H9 (cell line): ENCODE results near the gene HOXC11. TPM values are rescaled to one million over a fixed set of nuclear protein-coding genes. Genes with fewer than 3 reads are reported as not detected.
A peak's percentile ranks its signal among the peaks of the same experiment; 100 is the strongest.

Experiments used
- DNase-seq: peaks from one replicate; pipeline ENCODE4 v3.0.0-alpha.2; 2017
- H2AFZ ChIP-seq: one replicate; pipeline ENCODE4 v1.6.1; 2013; ENCODE audit warnings: mild to moderate bottlenecking, low read length, control low read depth, moderate library complexity
- H2AK5ac ChIP-seq: 2 replicates; pipeline ENCODE4 v1.6.1; 2013; ENCODE audit warnings: low read length, control low read depth, mixed read lengths; ENCODE audit not compliant: insufficient read length
- H2BK120ac ChIP-seq: one replicate; pipeline ENCODE4 v1.6.1; 2013; ENCODE audit warnings: low read depth, mild to moderate bottlenecking, low read length, control low read depth, inconsistent platforms; ENCODE audit not compliant: poor library complexity, severe bottlenecking
- H2BK12ac ChIP-seq: 2 replicates; pipeline ENCODE4 v1.6.1; 2013; ENCODE audit warnings: low read length, control low read depth, mixed read lengths, low read depth; ENCODE audit not compliant: insufficient read length
- H2BK15ac ChIP-seq: 2 replicates; pipeline ENCODE4 v1.6.1; 2013; ENCODE audit warnings: low read depth, low read length, control low read depth
- H2BK20ac ChIP-seq: one replicate; pipeline ENCODE4 v1.6.1; 2013; ENCODE audit warnings: low read depth, mild to moderate bottlenecking, low read length, control low read depth, inconsistent platforms; ENCODE audit not compliant: poor library complexity, severe bottlenecking
- H2BK5ac ChIP-seq: 2 replicates; pipeline ENCODE4 v1.6.1; 2013; ENCODE audit warnings: low read length, control low read depth, mixed read lengths; ENCODE audit not compliant: insufficient read length
- H3K14ac ChIP-seq: 2 replicates; pipeline ENCODE4 v1.6.1; 2013; ENCODE audit warnings: low read length, control low read depth; ENCODE audit not compliant: insufficient read depth
- H3K18ac ChIP-seq: 2 replicates; pipeline ENCODE4 v1.6.1; 2013; ENCODE audit warnings: low read depth, mild to moderate bottlenecking, mixed read lengths, low read length, control low read depth; ENCODE audit not compliant: insufficient read length
- H3K23ac ChIP-seq: 2 replicates; pipeline ENCODE4 v1.6.1; 2013; ENCODE audit warnings: low read length, control low read depth, mixed read lengths, low read depth; ENCODE audit not compliant: insufficient read length
- H3K23me2 ChIP-seq: 2 replicates; pipeline ENCODE4 v1.6.1; 2013; ENCODE audit warnings: low read depth, mild to moderate bottlenecking, mixed read lengths, low read length, control low read depth; ENCODE audit not compliant: insufficient read length, poor library complexity, severe bottlenecking
- H3K27ac ChIP-seq: 2 replicates; pipeline ENCODE4 v1.5.1; 2013; ENCODE audit warnings: low read length, control low read depth, mixed read lengths, low read depth; ENCODE audit not compliant: insufficient read length
- H3K27me3 ChIP-seq: 2 replicates; pipeline ENCODE4 v1.6.1; 2013; ENCODE audit warnings: low read length, control low read depth, inconsistent platforms; ENCODE audit not compliant: insufficient read depth
- H3K4ac ChIP-seq: 2 replicates; pipeline ENCODE4 v1.6.1; 2013; ENCODE audit warnings: low read depth, mild to moderate bottlenecking, control low read depth, inconsistent platforms, low read length, moderate library complexity
- H3K4me1 ChIP-seq: 2 replicates; pipeline ENCODE4 v1.6.1; 2013; ENCODE audit warnings: low read length, control low read depth, inconsistent platforms; ENCODE audit not compliant: insufficient read depth
- H3K4me2 ChIP-seq: 2 replicates; pipeline ENCODE4 v1.6.1; 2013; ENCODE audit warnings: low read length, control low read depth, mixed read lengths; ENCODE audit not compliant: insufficient read length, insufficient read depth
- H3K56ac ChIP-seq: 2 replicates; pipeline ENCODE4 v1.6.1; 2013; ENCODE audit warnings: low read depth, mild to moderate bottlenecking, mixed read lengths, low read length, control low read depth; ENCODE audit not compliant: insufficient read length
- H3K79me1 ChIP-seq: 2 replicates; pipeline ENCODE4 v1.6.1; 2013; ENCODE audit warnings: low read depth, mild to moderate bottlenecking, moderate library complexity, low read length, control low read depth, inconsistent platforms; ENCODE audit not compliant: insufficient read depth, poor library complexity, severe bottlenecking
- H3K79me2 ChIP-seq: 2 replicates; pipeline ENCODE4 v1.6.1; 2013; ENCODE audit warnings: low read length, control low read depth, inconsistent platforms; ENCODE audit not compliant: insufficient read depth
- H3K9ac ChIP-seq: 2 replicates; pipeline ENCODE4 v1.6.1; 2013; ENCODE audit warnings: low read length, control low read depth, mixed read lengths; ENCODE audit not compliant: insufficient read length; ENCODE audit errors: extremely low read depth
- H3K9me3 ChIP-seq: one replicate; pipeline ENCODE4 v1.6.1; 2013; ENCODE audit warnings: low read depth, low read length, inconsistent platforms; ENCODE audit not compliant: control insufficient read depth
- H3T11ph ChIP-seq: one replicate; pipeline ENCODE4 v1.6.1; 2013; ENCODE audit warnings: mild to moderate bottlenecking, low read length, control low read depth, inconsistent platforms
- H4K20me1 ChIP-seq: one replicate; pipeline ENCODE4 v1.6.1; 2013; ENCODE audit not compliant: control insufficient read depth, insufficient read length, insufficient read depth
- H4K5ac ChIP-seq: 2 replicates; pipeline ENCODE4 v1.6.1; 2013; ENCODE audit warnings: low read depth, mild to moderate bottlenecking, mixed read lengths, low read length, control low read depth; ENCODE audit not compliant: insufficient read length
- H4K8ac ChIP-seq: replicated peaks from 2 replicates; pipeline ENCODE4 v1.6.1; 2013; ENCODE audit warnings: low read length, control low read depth, mixed read lengths, low read depth; ENCODE audit not compliant: insufficient read length
- H4K91ac ChIP-seq: 2 replicates; pipeline ENCODE4 v1.6.1; 2013; ENCODE audit warnings: low read depth, mild to moderate bottlenecking, moderate library complexity, mixed read lengths, low read length, control low read depth; ENCODE audit not compliant: insufficient read length
- H3K27ac Mint-ChIP-seq, 3 experiments: 2 replicates in 2 of 3; 3 replicates in 1 of 3; pipeline ENCODE4 v1.8.0; 2020 to 2021; ENCODE audit warnings: mixed read lengths in 3 of 3, mild to moderate bottlenecking in 1 of 3, moderate library complexity in 1 of 3
- H3K27me3 Mint-ChIP-seq: 2 replicates; pipeline ENCODE4 v1.8.0; 2021; ENCODE audit warnings: low read depth, mild to moderate bottlenecking, moderate library complexity, mixed read lengths
- H3K36me3 Mint-ChIP-seq, 3 experiments: 2 replicates in 2 of 3; 3 replicates in 1 of 3; pipeline ENCODE4 v1.8.0; 2020 to 2021; ENCODE audit warnings: low read depth in 3 of 3, mixed read lengths in 3 of 3; ENCODE audit not compliant: insufficient read depth in 1 of 3
- H3K4me1 Mint-ChIP-seq, 2 experiments: 2 replicates each; pipeline ENCODE4 v1.8.0; 2020; ENCODE audit warnings: mixed read lengths in 2 of 2
- H3K4me3 Mint-ChIP-seq, 2 experiments: 2 replicates in 1 of 2; 3 replicates in 1 of 2; pipeline ENCODE4 v1.8.0; 2020 to 2021; ENCODE audit warnings: mild to moderate bottlenecking in 2 of 2, mixed read lengths in 2 of 2, moderate library complexity in 1 of 2
- H3K9me3 Mint-ChIP-seq, 2 experiments: 2 replicates in 1 of 2; 3 replicates in 1 of 2; pipeline ENCODE4 v1.8.0; 2020; ENCODE audit warnings: mild to moderate bottlenecking in 2 of 2, mixed read lengths in 2 of 2, moderate library complexity in 1 of 2
- CTCF ChIP-seq: fragments of 200-600 bp; sonication (generic); conservative IDR thresholded peaks from 3 replicates; pipeline ENCODE4 v1.8.0; 2021; ENCODE audit warnings: antibody characterized with exemption, mild to moderate bottlenecking
- WGBS: extraction: QIAGEN DNeasy Blood & Tissue Kit; methylation state at CpG from one replicate; pipeline ENCODE4 v1.1.7; 2013; ENCODE audit warnings: missing lambda C conversion rate, low lambda C conversion rate, mixed read lengths; ENCODE audit not compliant: insufficient read length; ENCODE audit errors: extremely low coverage; 5-methylcytosine and 5-hydroxymethylcytosine counted together
- total RNA-seq: library from RNA; stranded (reverse); gene quantifications from 2 replicates; pipeline ENCODE4 v1.2.1, GENCODE V29; 2021

Gene HOXC11
- total RNA-seq, 1 experiment from 2014 or later, result not detected

- 0 out of 3 replicates have a peak, but pooled peaks have one; percentile 16 for TF ChIP-seq CTCF
- no peak overlapping the region for H3K56ac ChIP-seq
- no peak overlapping the region for H2BK20ac ChIP-seq
- H2AK5ac ChIP-seq, result no peak overlapping the region
- Mint-ChIP-seq H3K4me1 (peaks cover 6 to 20% of the 10 kb centered on the region in 2 experiments; a peak in 3 of 4 replicates), H3K27me3 (peaks cover 100% of the 10 kb centered on the region), H3K4me3 (no peak overlapping the region), H3K27ac (no peak overlapping the region; a peak in 1 of 7 replicates), H3K9me3 (peaks cover 0 to 6% of the 10 kb centered on the region in 2 experiments; a peak in 4 of 5 replicates), H3K36me3 (no peaks in the 10 kb centered on the region)
- H2BK12ac ChIP-seq, result no peak overlapping the region
- no peak overlapping the region for H3K23ac ChIP-seq
- no peaks in the 10 kb centered on the region for H3K79me1 ChIP-seq
- no peaks in the 10 kb centered on the region for H4K20me1 ChIP-seq
- H3K9ac ChIP-seq, result no peak overlapping the region
- no peak overlapping the region for H3K14ac ChIP-seq
- H3K4me2 ChIP-seq, result no peak overlapping the region
- H4K91ac ChIP-seq, result no peak overlapping the region
- no peak overlapping the region for H2AFZ ChIP-seq
- no peaks in the 10 kb centered on the region for H3K23me2 ChIP-seq
- no peak overlapping the region for H4K5ac ChIP-seq
- H2BK5ac ChIP-seq, result no peak overlapping the region
- no peaks in the 10 kb centered on the region for H3K4me1 ChIP-seq
- H3K79me2 ChIP-seq, result no peaks in the 10 kb centered on the region
- no peak overlapping the region for H2BK15ac ChIP-seq
- H3K9me3 ChIP-seq, result no peaks in the 10 kb centered on the region
- H3K27me3 ChIP-seq, result peaks cover 99% of the 10 kb centered on the region
- H3K27ac ChIP-seq, result no peak overlapping the region
- DNase-seq, result no peak
- H2BK120ac ChIP-seq, result no peak overlapping the region
- no CpG with 5 or more reads among the region's 9 CpGs for WGBS
- no peak overlapping the region for H3T11ph ChIP-seq
- no peak overlapping the region for H4K8ac ChIP-seq
- H3K18ac ChIP-seq, result no peak overlapping the region
- H3K4ac ChIP-seq, result no peak overlapping the region
Observed at GRCh38 chr12:53948650-53949593, 24.0 kb upstream of the HOXC11 start.
